ENCODE results near the gene NIBAN1.

The NIBAN1 gene

GRCh38 chr1:184982002-184982954 lies 8.0 kb upstream of the NIBAN1 start:
- peak; percentile 99 for TF ChIP-seq CTCF (IDR thresholded peaks at IDR 0.05)

- TF ChIP-seq CTCF (IDR thresholded peaks at IDR 0.05): no peak
These were observed 6.4 kb upstream of the NIBAN1 start for GRCh38 chr1:184980726-184981125.

- TF ChIP-seq CTCF (IDR thresholded peaks at IDR 0.05): no peak
These were observed 1.0 kb upstream of the NIBAN1 start for GRCh38 chr1:184975208-184975870.

GRCh38 chr1:184974837-184975115 lies 468 bp upstream of the NIBAN1 start:
- TF ChIP-seq CTCF (IDR thresholded peaks at IDR 0.05): no peak

- TF ChIP-seq CTCF (IDR thresholded peaks at IDR 0.05): no peak
These were observed 844 bp downstream of the NIBAN1 start for GRCh38 chr1:184973272-184974055.

GRCh38 chr1:184972315-184973055 lies 1.8 kb downstream of the NIBAN1 start:
- no peak for TF ChIP-seq CTCF (IDR thresholded peaks at IDR 0.05)
